Activated CD8-positive, alpha-beta T cell treated with anti-CD3 and anti-CD28 coated beads, Interleukin-2, amount 10 ng/mL, durations not matched to agents 7 days and 5 days (primary cell): ENCODE measurements around the gene MYT1. TPM values are rescaled to one million over a fixed set of nuclear protein-coding genes. Genes with fewer than 3 reads are reported as not detected.
A peak's percentile ranks its signal among the peaks of the same experiment; 100 is the strongest.

Experiments used
- ATAC-seq: fragments of 150-1000 bp; cut with Tn5 transposase; one replicate; pipeline ENCODE4 v1.10.0; 2021; ENCODE audit warnings: moderate library complexity
- CTCF ChIA-PET: fragments of 350-600 bp; sonication (Branson Sonifier 250); formaldehyde crosslinking; loops from one replicate; lab custom pipeline; 2021; ENCODE audit warnings: antibody characterized with exemption; lab: Charles Lee
- POLR2A ChIA-PET: fragments of 350-600 bp; sonication (Branson Sonifier 250); formaldehyde crosslinking; loops from one replicate; lab custom pipeline; 2021; ENCODE audit warnings: antibody characterized with exemption; lab: Charles Lee
- DNase-seq: peaks from one replicate; pipeline ENCODE4 v3.0.0-alpha.2; 2020
- H3K27ac Mint-ChIP-seq: one replicate; pipeline ENCODE4 v1.8.0; 2021; ENCODE audit warnings: mild to moderate bottlenecking, mixed read lengths
- H3K27me3 Mint-ChIP-seq: one replicate; pipeline ENCODE4 v1.8.0; 2021; ENCODE audit warnings: low read depth, mixed read lengths
- H3K36me3 Mint-ChIP-seq: one replicate; pipeline ENCODE4 v1.8.0; 2021; ENCODE audit warnings: low read depth, mixed read lengths
- H3K4me1 Mint-ChIP-seq: one replicate; pipeline ENCODE4 v1.8.0; 2021; ENCODE audit warnings: low read depth, mixed read lengths
- H3K4me3 Mint-ChIP-seq: one replicate; pipeline ENCODE4 v1.8.0; 2021; ENCODE audit warnings: mild to moderate bottlenecking, mixed read lengths
- H3K9me3 Mint-ChIP-seq: one replicate; pipeline ENCODE4 v1.8.0; 2022; ENCODE audit warnings: mixed read lengths; ENCODE audit not compliant: insufficient read depth
- total RNA-seq, 2 experiments: library from RNA; stranded (reverse); gene quantifications; one replicate each; pipeline ENCODE4 v1.2.3, GENCODE V29; 2021

The MYT1 gene
- total RNA-seq, 2 experiments from 2014 or later, result not detected

GRCh38 chr20:64246616-64247306 lies 82.5 kb downstream of the MYT1 start:
- Mint-ChIP-seq H3K36me3 (no peaks in the 10 kb centered on the region), H3K4me3 (no peak overlapping the region), H3K4me1 (peaks cover 2% of the 10 kb centered on the region), H3K9me3 (no peaks in the 10 kb centered on the region), H3K27ac (no peak overlapping the region), H3K27me3 (peaks cover 12% of the 10 kb centered on the region)
- ATAC-seq, result no peak
- CTCF ChIA-PET, result interaction anchor here (2.1 kb wide), 1 partner anchor 10 kb away, joined by 5 read pairs; no protein-coding TSS in a partner anchor
- no peak for DNase-seq
- POLR2A ChIA-PET, result no interaction called here

- ATAC-seq, result no peak
- no peak overlapping the region for H3K4me3 Mint-ChIP-seq
- H3K27me3 Mint-ChIP-seq, result peaks cover 12% of the 10 kb centered on the region
- DNase-seq, result no peak
- H3K4me1 Mint-ChIP-seq, result peaks cover 2% of the 10 kb centered on the region
- ChIA-PET POLR2A (no interaction called here), CTCF (interaction anchor here (2.1 kb wide), 1 partner anchor 10 kb away, joined by 5 read pairs; no protein-coding TSS in a partner anchor)
- no peaks in the 10 kb centered on the region for H3K9me3 Mint-ChIP-seq
- no peak overlapping the region for H3K27ac Mint-ChIP-seq
- no peaks in the 10 kb centered on the region for H3K36me3 Mint-ChIP-seq
Measured at GRCh38 chr20:64247307-64247618, 83.0 kb downstream of the MYT1 start.

- ChIA-PET POLR2A (no interaction called here), CTCF (interaction anchor here (2.1 kb wide), 1 partner anchor 9 kb away, joined by 5 read pairs; no protein-coding TSS in a partner anchor)
- Mint-ChIP-seq H3K4me1 (peaks cover 2% of the 10 kb centered on the region), H3K36me3 (no peaks in the 10 kb centered on the region), H3K4me3 (no peak overlapping the region), H3K27me3 (peaks cover 16% of the 10 kb centered on the region), H3K9me3 (no peaks in the 10 kb centered on the region), H3K27ac (no peak overlapping the region)
- DNase-seq, result no peak
- no peak for ATAC-seq
Measured at GRCh38 chr20:64247970-64248841, 84.0 kb downstream of the MYT1 start.

GRCh38 chr20:64250027-64250426 lies 85.8 kb downstream of the MYT1 start:
- Mint-ChIP-seq H3K27me3 (peaks cover 16% of the 10 kb centered on the region), H3K9me3 (no peaks in the 10 kb centered on the region), H3K4me1 (peaks cover 8% of the 10 kb centered on the region), H3K36me3 (no peaks in the 10 kb centered on the region), H3K4me3 (no peak overlapping the region), H3K27ac (no peak overlapping the region)
- POLR2A ChIA-PET, result no interaction called here
- CTCF ChIA-PET, result no interaction called here
- DNase-seq, result no peak
- no peak for ATAC-seq

GRCh38 chr20:64253000-64253383 lies 88.7 kb downstream of the MYT1 start:
- ATAC-seq (no peak), DNase-seq (no peak)
- ChIA-PET CTCF (no interaction called here), POLR2A (interaction anchor here (1.1 kb wide), 1 partner anchor 170 kb away, joined by 3 read pairs; no protein-coding TSS in a partner anchor)
- Mint-ChIP-seq H3K36me3 (no peaks in the 10 kb centered on the region), H3K4me3 (no peak overlapping the region), H3K27me3 (peaks cover 16% of the 10 kb centered on the region), H3K9me3 (no peaks in the 10 kb centered on the region), H3K27ac (no peak overlapping the region), H3K4me1 (peaks cover 26% of the 10 kb centered on the region)

- CTCF ChIA-PET, result interaction anchor here (1.2 kb wide), 1 partner anchor 173 kb away, joined by 3 read pairs; the partner anchor contains the start of genes OPRL1 and RGS19
- H3K27me3 Mint-ChIP-seq, result peaks cover 16% of the 10 kb centered on the region
- H3K4me1 Mint-ChIP-seq, result peaks cover 27% of the 10 kb centered on the region
- no peak overlapping the region for H3K4me3 Mint-ChIP-seq
- POLR2A ChIA-PET, result interaction anchor here (1.1 kb wide), 1 partner anchor 170 kb away, joined by 3 read pairs; no protein-coding TSS in a partner anchor
- no peaks in the 10 kb centered on the region for H3K9me3 Mint-ChIP-seq
- no peaks in the 10 kb centered on the region for H3K36me3 Mint-ChIP-seq
- no peak overlapping the region for H3K27ac Mint-ChIP-seq
- DNase-seq, result no peak
- no peak for ATAC-seq
Measured at GRCh38 chr20:64253443-64253842, 89.2 kb downstream of the MYT1 start.

GRCh38 chr20:64254156-64254555 lies 89.9 kb downstream of the MYT1 start:
- no peaks in the 10 kb centered on the region for H3K9me3 Mint-ChIP-seq
- no peak for DNase-seq
- ChIA-PET POLR2A (interaction anchor here (1.1 kb wide), 1 partner anchor 171 kb away, joined by 3 read pairs; no protein-coding TSS in a partner anchor), CTCF (interaction anchor here (1.2 kb wide), 1 partner anchor 174 kb away, joined by 3 read pairs; the partner anchor contains the start of genes OPRL1 and RGS19)
- peaks cover 16% of the 10 kb centered on the region for H3K27me3 Mint-ChIP-seq
- no peak overlapping the region for H3K27ac Mint-ChIP-seq
- no peaks in the 10 kb centered on the region for H3K36me3 Mint-ChIP-seq
- peaks cover 32% of the 10 kb centered on the region for H3K4me1 Mint-ChIP-seq
- no peak overlapping the region for H3K4me3 Mint-ChIP-seq
- ATAC-seq, result no peak

GRCh38 chr20:64254571-64255360 lies 90.5 kb downstream of the MYT1 start:
- ChIA-PET POLR2A (interaction anchor here (0.6 to 1.0 kb wide), 4 partner anchors 14 to 718 kb away, joined by 3 to 4 read pairs (median 4); partner anchors contain the start of gene PTK6), CTCF (interaction anchor here (1.2 to 3.7 kb wide), 2 partner anchors 31 to 175 kb away, joined by 3 to 32 read pairs; partner anchors contain the start of genes OPRL1 and RGS19)
- Mint-ChIP-seq H3K4me3 (peak overlapping the region; percentile 60), H3K36me3 (no peaks in the 10 kb centered on the region), H3K27ac (peak overlapping the region; percentile 81), H3K4me1 (peaks cover 32% of the 10 kb centered on the region), H3K9me3 (no peaks in the 10 kb centered on the region), H3K27me3 (peaks cover 15% of the 10 kb centered on the region)
- ATAC-seq, result no peak
- no peak for DNase-seq

GRCh38 chr20:64255361-64256281 lies 91.4 kb downstream of the MYT1 start, which contains the start of gene PCMTD2:
TSS of gene PCMTD2 (plus strand) at chr20:64255748. CDS start at chr20:64259966, 4,218 bp downstream.
- no peaks in the 10 kb centered on the region for H3K36me3 Mint-ChIP-seq
- H3K27ac Mint-ChIP-seq, result peak within 1 kb of the TSS; percentile 84
- no peaks in the 10 kb centered on the region for H3K9me3 Mint-ChIP-seq
- H3K27me3 Mint-ChIP-seq, result peaks cover 8% of the 10 kb centered on the region
- ChIA-PET POLR2A (interaction anchor here (0.6 to 1.0 kb wide), 6 partner anchors 12 to 719 kb away, joined by 3 to 4 read pairs (median 4); partner anchors contain the start of gene PTK6), CTCF (interaction anchor here (1.1 to 3.7 kb wide), 5 partner anchors 9 to 276 kb away, joined by 3 to 32 read pairs (median 5); partner anchors contain the start of gene SAMD10)
- H3K4me1 Mint-ChIP-seq, result peaks cover 32% of the 10 kb centered on the region
- H3K4me3 Mint-ChIP-seq, result peak within 1 kb of the TSS; percentile 82
- ATAC-seq (peak; percentile 93), DNase-seq (peak; percentile 89)

- ATAC-seq, result no peak
- Mint-ChIP-seq H3K4me3 (peak overlapping the region; percentile 82), H3K27ac (peak overlapping the region; percentile 84), H3K27me3 (peaks cover 4% of the 10 kb centered on the region), H3K4me1 (peaks cover 39% of the 10 kb centered on the region), H3K9me3 (no peaks in the 10 kb centered on the region), H3K36me3 (no peaks in the 10 kb centered on the region)
- CTCF ChIA-PET, result interaction anchor here (0.8 to 3.7 kb wide), 6 partner anchors 9 to 277 kb away, joined by 3 to 32 read pairs (median 4); partner anchors contain the start of gene SAMD10
- POLR2A ChIA-PET, result interaction anchor here (0.7 to 1.0 kb wide), 2 partner anchors 13 to 174 kb away, joined by 3 to 4 read pairs; no protein-coding TSS in a partner anchor
- DNase-seq, result no peak
Measured at GRCh38 chr20:64256282-64256935, 92.2 kb downstream of the MYT1 start.
